Pancreas (tissue), 10 donors: ENCODE results near the gene NOS3. TPM values are rescaled to one million over a fixed set of nuclear protein-coding genes. Genes with fewer than 3 reads are reported as not detected.

ENCODE experiments used
- ATAC-seq, 4 donors: fragments of 200-7000 bp; cut with Tn5 transposase; one replicate each; pipeline versions ENCODE4 v1.8.0 to v1.9.1; 2020; ENCODE audit warnings: mild to moderate bottlenecking in 4 of 4, moderate library complexity in 4 of 4
- DNase-seq, 6 donors: peaks; one replicate each; pipeline ENCODE4 v3.0.0-alpha.2; 2020
- FAIRE-seq: peaks from 2 replicates; lab custom pipeline; 2012; peaks lifted over from hg19 to GRCh38; lab: Jason Lieb, UNC
- H3K27ac ChIP-seq, 4 donors: fragments of 200-600 bp; sonication (generic); 1 replicate in 3 of 4; 2 replicates in 1 of 4; pipeline versions ENCODE4 v1.5.0 to v1.8.0; 2020
- H3K27me3 ChIP-seq, 4 donors: fragments of 200-600 bp; one replicate each; pipeline ENCODE4 v1.8.0; 2021
- H3K36me3 ChIP-seq, 3 donors: fragments of 200-600 bp; sonication (generic) in 1 of 3; one replicate each; pipeline versions ENCODE4 v1.5.0 to v1.8.0; 2020 to 2021
- H3K4me1 ChIP-seq, 3 donors: fragments of 200-600 bp; one replicate each; pipeline ENCODE4 v1.8.0; 2021
- H3K4me3 ChIP-seq, 4 donors: fragments of 200-600 bp; sonication (generic) in 2 of 4; one replicate each; pipeline versions ENCODE4 v1.5.0 to v1.8.0; 2020 to 2021
- H3K9me3 ChIP-seq, 4 donors: fragments of 200-600 bp; one replicate each; pipeline ENCODE4 v1.8.0; 2021
- WGBS, 2 donors: extraction: QIAGEN DNeasy Blood & Tissue Kit; methylation state at CpG; one replicate each; pipeline ENCODE4 v1.1.7; 2013; 5-methylcytosine and 5-hydroxymethylcytosine counted together
- intact Hi-C, 3 donors: fragments of 100-400 bp; cut with DNase I; formaldehyde crosslinking; loops; one replicate each; pipeline versions ENCODE4 v1.11.1 to v1.14.2; 2022
- polyA plus RNA-seq, 2 donors: library from polyadenylated mRNA; stranded (reverse); fragments of 200-250 nt; gene quantifications; one replicate each; pipeline ENCODE4 v1.2.3, GENCODE V29; 2013
- total RNA-seq, 6 donors: library from RNA; stranded (reverse); fragmentation: NEBNext Ultra II Directional in 4 of 6; extraction: Animal tissue kit (Norgen Biotek cat#: 25700) in 4 of 6; gene quantifications; one replicate each; pipeline versions ENCODE4 v1.2.1 to v1.2.4, GENCODE V29; 2021 to 2023
- TF ChIP-seq, protein P1 (sequence below), 4 donors: fragments of 200-600 bp; sonication (generic) in 3 of 4; IDR thresholded peaks; one replicate each; pipeline versions ENCODE4 v1.5.0 to v1.8.0; 2021; ENCODE audit warnings: antibody characterized with exemption in 4 of 4
- donor health status: healthy with polysubstance abuse.
- donor health status: DM: no; HTN: no; CAD: no; lungs with moderate emphysema.
- donor health status: DM: no; HTN: no; CAD: no.
- donor health status: control.
- donor health status: control.
- donor health status: Bipolar disorder and iron deficiency.
- donor health status: DM: yes; HTN: yes; CAD: no.
- donor health status: DM: no; HTN: no; CAD: no.
- donor health status: DM: no; HTN: no; CAD: no.
- donor health status: DM: yes; HTN: yes; CAD: no.

Gene NOS3
- total and polyA plus RNA-seq, 8 donors, result 1.0 to 12.5 (median 3.5) TPM

DNA sequence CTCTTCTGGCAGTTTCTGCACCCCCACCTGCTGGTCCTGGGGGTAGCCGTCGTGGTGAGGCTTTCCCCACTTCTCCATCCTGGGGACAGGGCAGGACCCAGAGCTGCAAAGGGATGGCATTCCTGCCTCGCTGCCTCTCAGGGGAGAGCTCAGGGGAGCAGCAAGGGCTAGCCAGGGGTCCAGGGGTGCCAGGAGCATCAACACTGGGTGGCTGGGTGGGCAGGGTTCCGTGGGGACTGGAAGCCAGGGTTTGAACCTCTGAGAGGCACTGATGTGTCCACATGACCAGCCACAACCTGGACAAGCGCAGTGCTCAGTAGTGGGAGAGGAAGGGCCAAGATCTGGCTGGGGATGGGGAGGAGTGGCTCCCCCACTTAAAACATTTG lies 43.0 kb downstream of the NOS3 start:
- DNase-seq (peak in 1 of 6 donors; percentile 59), FAIRE-seq (no peak), ATAC-seq (no peak)
- H3K27me3 ChIP-seq, result no peaks in the 10 kb centered on the region
- WGBS, 2 donors, result 79 to 88% methylated on average over 5 of the region's 5 CpGs
- intact Hi-C loops, result loop anchor here in 1 of 3 donors (5.0 kb wide), 1 partner anchor 78 kb away; no protein-coding TSS in a partner anchor
- H3K4me1 ChIP-seq, result peaks cover 0 to 3% (median 0%) of the 10 kb centered on the region in 3 donors
- H3K36me3 ChIP-seq, result peaks cover 0 to 16% (median 0%) of the 10 kb centered on the region in 3 donors
- H3K27ac ChIP-seq, result no peak overlapping the region
- no peak overlapping the region for H3K4me3 ChIP-seq
- no peaks in the 10 kb centered on the region for H3K9me3 ChIP-seq
- TF ChIP-seq, protein P1, sequence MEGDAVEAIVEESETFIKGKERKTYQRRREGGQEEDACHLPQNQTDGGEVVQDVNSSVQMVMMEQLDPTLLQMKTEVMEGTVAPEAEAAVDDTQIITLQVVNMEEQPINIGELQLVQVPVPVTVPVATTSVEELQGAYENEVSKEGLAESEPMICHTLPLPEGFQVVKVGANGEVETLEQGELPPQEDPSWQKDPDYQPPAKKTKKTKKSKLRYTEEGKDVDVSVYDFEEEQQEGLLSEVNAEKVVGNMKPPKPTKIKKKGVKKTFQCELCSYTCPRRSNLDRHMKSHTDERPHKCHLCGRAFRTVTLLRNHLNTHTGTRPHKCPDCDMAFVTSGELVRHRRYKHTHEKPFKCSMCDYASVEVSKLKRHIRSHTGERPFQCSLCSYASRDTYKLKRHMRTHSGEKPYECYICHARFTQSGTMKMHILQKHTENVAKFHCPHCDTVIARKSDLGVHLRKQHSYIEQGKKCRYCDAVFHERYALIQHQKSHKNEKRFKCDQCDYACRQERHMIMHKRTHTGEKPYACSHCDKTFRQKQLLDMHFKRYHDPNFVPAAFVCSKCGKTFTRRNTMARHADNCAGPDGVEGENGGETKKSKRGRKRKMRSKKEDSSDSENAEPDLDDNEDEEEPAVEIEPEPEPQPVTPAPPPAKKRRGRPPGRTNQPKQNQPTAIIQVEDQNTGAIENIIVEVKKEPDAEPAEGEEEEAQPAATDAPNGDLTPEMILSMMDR (IDR thresholded peaks at IDR 0.05), result no peak

DNA sequence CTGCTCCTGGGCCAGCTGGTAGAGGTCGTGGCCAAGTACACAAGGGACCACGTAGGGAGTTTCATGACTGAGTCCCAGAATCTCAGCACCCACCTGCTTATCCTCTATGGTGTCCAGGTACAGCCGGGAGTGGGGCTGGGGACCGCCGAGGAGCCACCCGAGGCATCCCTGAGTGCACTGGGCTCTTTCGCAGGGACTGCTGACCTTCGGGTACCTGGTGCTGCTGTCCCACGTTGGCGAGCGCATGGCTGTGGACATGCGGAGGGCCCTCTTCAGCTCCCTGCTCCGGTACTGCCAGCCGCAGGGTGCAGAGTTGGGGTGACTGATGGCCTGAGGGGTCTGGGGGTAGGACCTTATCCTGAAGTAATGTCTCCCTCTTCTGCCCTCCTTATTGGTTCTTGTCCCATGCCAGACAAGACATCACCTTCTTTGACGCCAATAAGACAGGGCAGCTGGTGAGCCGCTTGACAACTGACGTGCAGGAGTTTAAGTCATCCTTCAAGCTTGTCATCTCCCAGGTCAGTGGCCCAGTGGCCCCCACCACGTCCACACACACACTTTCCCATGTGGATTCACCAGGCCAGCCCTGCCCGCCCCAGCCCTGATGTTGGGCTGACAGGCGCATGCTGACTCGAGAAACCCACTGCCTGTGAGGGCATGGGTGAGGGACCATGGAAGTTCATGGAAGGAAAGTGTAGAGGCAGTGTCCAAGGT lies 43.7 kb downstream of the NOS3 start:
- Histone ChIP-seq H3K27ac (no peak overlapping the region), H3K9me3 (no peaks in the 10 kb centered on the region), H3K4me3 (no peak overlapping the region), H3K27me3 (no peaks in the 10 kb centered on the region), H3K4me1 (peaks cover 0 to 6% (median 0%) of the 10 kb centered on the region in 3 donors), H3K36me3 (peaks cover 0 to 16% (median 0%) of the 10 kb centered on the region in 3 donors)
- no peak for FAIRE-seq
- ATAC-seq, result no peak
- TF ChIP-seq, protein P1 (IDR thresholded peaks at IDR 0.05), result no peak
- whole genome bisulfite sequencing, 2 donors, result 91 to 93% methylated on average over 21 of the region's 21 CpGs
- intact Hi-C loops, result loop anchor here in 1 of 3 donors (5.0 kb wide), 1 partner anchor 78 kb away; no protein-coding TSS in a partner anchor
- peak in 1 of 6 donors; percentile 44 for DNase-seq

DNA sequence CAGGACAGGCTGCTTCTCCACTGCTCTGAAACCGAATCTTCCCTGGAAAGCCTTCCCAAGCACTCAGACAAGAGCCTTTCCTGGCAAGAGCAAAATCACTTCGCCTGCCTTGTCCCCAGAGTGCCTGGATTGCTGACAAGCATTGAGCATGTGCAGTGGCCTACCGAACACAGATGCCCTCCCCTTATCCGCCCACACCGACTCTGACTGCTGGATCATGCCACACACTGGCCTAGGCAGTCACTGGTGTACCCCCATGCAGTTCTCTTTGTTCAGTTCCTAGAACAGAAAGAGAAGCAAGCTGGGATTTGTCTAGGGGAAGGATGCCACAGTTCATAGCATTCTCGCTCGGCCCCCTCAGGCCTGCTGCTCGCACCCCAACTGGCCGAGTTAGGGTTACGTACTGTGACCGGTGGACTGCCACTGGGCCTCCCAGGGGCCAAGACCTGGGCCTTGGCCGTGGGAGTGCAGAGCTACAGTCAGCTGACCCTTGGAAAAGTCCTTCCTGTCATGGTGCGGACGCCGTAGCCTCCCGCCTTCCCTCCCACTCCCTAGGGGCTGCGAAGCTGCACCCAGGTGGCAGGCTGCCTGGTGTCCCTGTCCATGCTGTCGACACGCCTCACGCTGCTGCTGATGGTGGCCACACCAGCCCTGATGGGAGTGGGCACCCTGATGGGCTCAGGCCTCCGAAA lies 44.4 kb downstream of the NOS3 start:
- intact Hi-C loops, result no loop called here
- no peak for FAIRE-seq
- Histone ChIP-seq H3K4me3 (no peak overlapping the region), H3K27me3 (no peaks in the 10 kb centered on the region), H3K9me3 (no peaks in the 10 kb centered on the region), H3K4me1 (peaks cover 0 to 7% (median 0%) of the 10 kb centered on the region in 3 donors), H3K36me3 (peaks cover 0 to 16% (median 0%) of the 10 kb centered on the region in 3 donors), H3K27ac (no peak overlapping the region)
- TF ChIP-seq, protein P1 (IDR thresholded peaks at IDR 0.05), result no peak
- DNase-seq, result peak in 1 of 6 donors; percentile 49
- WGBS, 2 donors, result 88 to 89% methylated on average over 21 of the region's 21 CpGs
- no peak for ATAC-seq

DNA sequence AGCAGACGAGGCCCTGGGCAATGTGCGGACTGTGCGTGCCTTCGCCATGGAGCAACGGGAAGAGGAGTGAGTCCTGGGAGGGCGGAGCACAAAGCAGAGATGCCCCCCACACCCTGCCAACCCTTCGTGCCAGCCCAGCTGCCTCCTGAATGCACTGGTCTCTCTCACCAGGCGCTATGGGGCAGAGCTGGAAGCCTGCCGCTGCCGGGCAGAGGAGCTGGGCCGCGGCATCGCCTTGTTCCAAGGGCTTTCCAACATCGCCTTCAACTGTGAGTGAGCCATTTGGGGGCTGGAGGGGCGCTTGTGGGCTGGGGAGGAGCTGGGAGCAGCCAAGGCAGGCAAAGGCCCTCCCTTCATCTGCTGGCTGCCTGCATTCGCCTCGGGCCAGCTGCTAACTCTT lies 45.1 kb downstream of the NOS3 start:
- FAIRE-seq (no peak), DNase-seq (peak in 1 of 6 donors; percentile 60), ATAC-seq (no peak)
- Histone ChIP-seq H3K36me3 (peaks cover 0 to 16% (median 0%) of the 10 kb centered on the region in 3 donors), H3K4me3 (no peak overlapping the region), H3K4me1 (peaks cover 0 to 7% (median 0%) of the 10 kb centered on the region in 3 donors), H3K9me3 (no peaks in the 10 kb centered on the region), H3K27ac (no peak overlapping the region), H3K27me3 (no peaks in the 10 kb centered on the region)
- TF ChIP-seq, protein P1 (IDR thresholded peaks at IDR 0.05), result no peak
- 94 to 95% methylated on average over 17 of the region's 17 CpGs for WGBS, 2 donors
- intact Hi-C loops, result no loop called here
